ENCODE data around the gene NEDD9.

- no peak for TF ChIP-seq CTCF (IDR thresholded peaks at IDR 0.05)
- TF ChIP-seq POLR2A (IDR thresholded peaks at IDR 0.05), result no peak
- TF ChIP-seq EP300 (IDR thresholded peaks at IDR 0.05; ENCODE audit: low read depth), result no peak
Measured at GRCh38 chr6:11192167-11192566, 40.3 kb downstream of the NEDD9 start.
